Lung (tissue), 12 donors: ENCODE results near the gene DCLK1. TPM values are rescaled to one million over a fixed set of nuclear protein-coding genes. Genes with fewer than 3 reads are reported as not detected.

Experiments used
- ATAC-seq: fragments of 200-7000 bp; cut with Tn5 transposase; one replicate; pipeline ENCODE4 v1.9.1; 2020; ENCODE audit warnings: moderate number of reproducible peaks; ENCODE audit not compliant: insufficient read depth, low FRiP score
- DNase-seq, 3 donors: peaks; one replicate each; pipeline ENCODE4 v3.0.0-alpha.2; 2013 to 2017
- H3K27ac ChIP-seq, 2 donors: one replicate each; pipeline ENCODE4 v1.5.1; 2013; ENCODE audit warnings: mild to moderate bottlenecking in 2 of 2, moderate library complexity in 2 of 2, control low read depth in 1 of 2, inconsistent platforms in 1 of 2, low read depth in 1 of 2, low read length in 1 of 2
- H3K27me3 ChIP-seq, 3 donors: one replicate each; pipeline ENCODE4 v1.5.1; 2013; ENCODE audit warnings: low read length in 2 of 3; ENCODE audit not compliant: control insufficient read depth in 3 of 3, insufficient read depth in 3 of 3
- H3K36me3 ChIP-seq, 4 donors: one replicate each; pipeline ENCODE4 v1.5.1; 2013; ENCODE audit warnings: low read length in 4 of 4, mild to moderate bottlenecking in 1 of 4, moderate library complexity in 1 of 4; ENCODE audit not compliant: control insufficient read depth in 4 of 4, insufficient read depth in 4 of 4
- H3K4me1 ChIP-seq, 5 donors: one replicate each; pipeline ENCODE4 v1.5.1; 2013; ENCODE audit warnings: low read length in 5 of 5, mild to moderate bottlenecking in 2 of 5, moderate library complexity in 1 of 5; ENCODE audit not compliant: control insufficient read depth in 5 of 5, insufficient read depth in 5 of 5
- H3K4me3 ChIP-seq: one replicate; pipeline ENCODE4 v1.5.1; 2013; ENCODE audit warnings: mild to moderate bottlenecking, control low read depth, moderate library complexity
- H3K9ac ChIP-seq, 2 donors: one replicate each; pipeline ENCODE4 v1.5.1; 2013; ENCODE audit warnings: low read length in 2 of 2, control low read depth in 1 of 2; ENCODE audit not compliant: insufficient read depth in 1 of 2
- H3K9me3 ChIP-seq, 4 donors: one replicate each; pipeline ENCODE4 v1.5.1; 2013; ENCODE audit warnings: low read length in 3 of 4, mild to moderate bottlenecking in 1 of 4, moderate library complexity in 1 of 4; ENCODE audit not compliant: control insufficient read depth in 4 of 4, insufficient read depth in 3 of 4
- WGBS, 2 donors: extraction: QIAGEN DNeasy Blood & Tissue Kit; methylation state at CpG; one replicate each; pipeline ENCODE4 v1.1.7; 2013; 5-methylcytosine and 5-hydroxymethylcytosine counted together
- polyA plus RNA-seq, 2 donors: library from polyadenylated mRNA; stranded (reverse); fragments of 200-250 nt; gene quantifications; one replicate each; pipeline ENCODE4 v1.2.1, GENCODE V29; 2013
- total RNA-seq, 2 donors: library from RNA; depleted of rRNA in 1 of 2; stranded (reverse); fragments of >200 nt in 1 of 2; gene quantifications; one replicate each; pipeline ENCODE4 v1.2.1, GENCODE V29; 2014 to 2021
- TF ChIP-seq, protein P1 (sequence below): IDR thresholded peaks from 2 replicates; pipeline ENCODE4 v1.5.1; 2012; ENCODE audit warnings: mild to moderate bottlenecking; ENCODE audit errors: control extremely low read depth, extremely low read depth
- donor health status: control.
- donor health status: control.
- donor health status: Bipolar disorder and iron deficiency.
- donor health status: healthy.
- donor health status: DM: yes; HTN: yes; CAD: no.

The DCLK1 gene
- total and polyA plus RNA-seq, 4 donors: 1.2 to 23.5 (median 7.0) TPM

DNA sequence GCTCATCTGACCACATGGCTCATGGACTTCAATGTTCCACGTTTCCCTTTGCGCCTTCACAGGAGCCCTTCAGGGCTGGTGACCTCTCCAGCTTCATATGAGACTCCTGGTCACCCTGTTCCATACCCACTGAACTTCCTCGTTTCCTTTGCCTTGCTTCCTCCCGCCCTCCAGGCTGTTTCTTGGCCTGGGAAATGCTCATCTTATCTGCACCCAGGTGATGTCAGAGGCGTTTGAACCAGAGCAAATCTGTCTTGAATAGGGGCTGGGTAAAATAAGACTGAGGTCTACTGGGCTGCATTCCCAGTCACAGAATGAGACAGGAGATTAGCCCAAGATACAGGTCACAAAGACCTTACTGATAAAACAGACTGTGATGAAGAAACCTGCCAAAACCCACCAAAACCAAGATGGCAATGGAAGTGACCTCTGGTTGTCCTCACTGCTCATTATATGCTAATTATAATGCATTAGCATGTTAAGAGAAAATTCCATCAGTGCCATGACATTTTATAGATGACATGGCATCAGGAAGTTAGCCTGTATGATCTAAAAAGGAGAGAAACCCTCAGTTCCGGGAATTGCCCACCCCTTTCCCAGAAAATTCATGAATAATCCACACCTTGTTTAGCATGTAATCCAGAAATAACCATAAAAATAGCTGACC is 102.7 kb downstream of the DCLK1 start:
- no peaks in the 10 kb centered on the region for H3K36me3 ChIP-seq
- H3K9me3 ChIP-seq: peaks cover 0 to 2% (median 0%) of the 10 kb centered on the region in 4 donors
- no peak for DNase-seq
- no peak overlapping the region for H3K9ac ChIP-seq
- ATAC-seq: no peak
- TF ChIP-seq, protein P1, sequence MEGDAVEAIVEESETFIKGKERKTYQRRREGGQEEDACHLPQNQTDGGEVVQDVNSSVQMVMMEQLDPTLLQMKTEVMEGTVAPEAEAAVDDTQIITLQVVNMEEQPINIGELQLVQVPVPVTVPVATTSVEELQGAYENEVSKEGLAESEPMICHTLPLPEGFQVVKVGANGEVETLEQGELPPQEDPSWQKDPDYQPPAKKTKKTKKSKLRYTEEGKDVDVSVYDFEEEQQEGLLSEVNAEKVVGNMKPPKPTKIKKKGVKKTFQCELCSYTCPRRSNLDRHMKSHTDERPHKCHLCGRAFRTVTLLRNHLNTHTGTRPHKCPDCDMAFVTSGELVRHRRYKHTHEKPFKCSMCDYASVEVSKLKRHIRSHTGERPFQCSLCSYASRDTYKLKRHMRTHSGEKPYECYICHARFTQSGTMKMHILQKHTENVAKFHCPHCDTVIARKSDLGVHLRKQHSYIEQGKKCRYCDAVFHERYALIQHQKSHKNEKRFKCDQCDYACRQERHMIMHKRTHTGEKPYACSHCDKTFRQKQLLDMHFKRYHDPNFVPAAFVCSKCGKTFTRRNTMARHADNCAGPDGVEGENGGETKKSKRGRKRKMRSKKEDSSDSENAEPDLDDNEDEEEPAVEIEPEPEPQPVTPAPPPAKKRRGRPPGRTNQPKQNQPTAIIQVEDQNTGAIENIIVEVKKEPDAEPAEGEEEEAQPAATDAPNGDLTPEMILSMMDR: no peak
- peaks cover 0 to 4% (median 0%) of the 10 kb centered on the region in 5 donors for H3K4me1 ChIP-seq
- WGBS, 2 donors: 79 to 85% methylated on average over 6 of the region's 6 CpGs
- H3K4me3 ChIP-seq: no peak overlapping the region
- no peak overlapping the region for H3K27ac ChIP-seq
- no peaks in the 10 kb centered on the region for H3K27me3 ChIP-seq

DNA sequence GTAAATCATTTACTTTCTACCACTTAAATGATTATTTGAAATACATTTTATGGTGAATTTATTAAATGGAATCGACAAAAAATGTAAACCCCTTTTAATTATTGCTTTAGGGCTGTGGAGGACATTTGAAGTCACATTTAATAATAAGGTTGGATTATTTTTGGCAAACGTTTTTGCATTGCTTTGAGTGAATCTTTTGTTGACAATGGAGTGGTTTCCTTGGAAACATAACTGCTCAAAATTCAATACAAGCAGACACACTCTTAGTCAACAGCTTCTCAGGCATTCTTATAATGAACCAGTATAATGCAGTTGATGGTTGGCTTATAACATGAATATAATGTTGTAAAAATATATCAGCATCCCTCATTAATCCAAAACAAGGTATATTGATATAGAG is 104.7 kb downstream of the DCLK1 start:
- Histone ChIP-seq H3K4me1 (no peaks in the 10 kb centered on the region), H3K4me3 (no peak overlapping the region), H3K27ac (no peak overlapping the region), H3K9ac (no peak overlapping the region), H3K36me3 (no peaks in the 10 kb centered on the region), H3K9me3 (peaks cover 0 to 2% (median 0%) of the 10 kb centered on the region in 4 donors), H3K27me3 (no peaks in the 10 kb centered on the region)
- TF ChIP-seq, protein P1: no peak
- DNase-seq (peak in 2 of 3 donors; percentile 35 to 42), ATAC-seq (no peak)
- 51 to 60% methylated on average over 2 of the region's 2 CpGs for WGBS, 2 donors

DNA sequence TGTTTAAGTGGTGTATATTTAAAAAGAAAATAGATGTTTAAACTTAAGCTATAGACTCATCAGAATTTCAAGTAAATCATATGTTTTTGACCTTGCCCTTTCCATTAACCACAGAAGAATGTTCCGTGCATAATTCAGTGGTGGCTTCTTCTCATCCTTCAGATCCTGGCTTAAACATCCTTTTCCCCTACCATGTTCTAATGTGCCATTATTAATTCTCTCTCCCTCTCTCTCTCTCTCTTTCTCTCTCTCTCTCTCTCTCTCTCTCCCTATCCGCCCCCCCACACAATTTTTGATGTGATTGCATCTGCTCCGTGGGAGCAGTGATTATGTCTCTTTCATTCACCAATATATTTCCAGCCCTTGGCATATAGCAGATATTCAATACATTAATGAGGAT is 116.4 kb downstream of the DCLK1 start:
- Histone ChIP-seq H3K4me3 (no peak overlapping the region), H3K9ac (no peak overlapping the region), H3K27me3 (no peaks in the 10 kb centered on the region), H3K36me3 (no peaks in the 10 kb centered on the region), H3K27ac (no peak overlapping the region), H3K9me3 (no peaks in the 10 kb centered on the region), H3K4me1 (no peaks in the 10 kb centered on the region)
- 81 to 86% methylated on average over 3 of the region's 3 CpGs for WGBS, 2 donors
- TF ChIP-seq, protein P1: no peak
- ATAC-seq (no peak), DNase-seq (no peak)
